Measurements from ENCODE around the gene TNFAIP2.

TNFAIP2 gene

GRCh38 chr14:103122947-103123633, at the start of gene TNFAIP2:
Gene TNFAIP2, plus strand, starts transcription at chr14:103123461. Its CDS starts 2,997 bp downstream, at chr14:103126458.
- DNase-seq (ENCODE audit: low read depth, low spot score): no peak

- no peak for DNase-seq (ENCODE audit: low read depth, low spot score)
Measured at GRCh38 chr14:103073876-103074728, 49.2 kb upstream of the TNFAIP2 start.

GRCh38 chr14:103074729-103075367, 48.4 kb upstream of the TNFAIP2 start:
- DNase-seq (ENCODE audit: low read depth, low spot score): no peak

GRCh38 chr14:103078420-103078749, 44.9 kb upstream of the TNFAIP2 start:
- peak; percentile 34 for DNase-seq (ENCODE audit: low read depth, low spot score)

- DNase-seq (ENCODE audit: low read depth, low spot score): no peak
Measured at GRCh38 chr14:103078860-103079587, 44.2 kb upstream of the TNFAIP2 start.

GRCh38 chr14:103081951-103082350, 41.3 kb upstream of the TNFAIP2 start:
- no peak for DNase-seq (ENCODE audit: low read depth, low spot score)

GRCh38 chr14:103084021-103084919, 39.0 kb upstream of the TNFAIP2 start, which contains the start of gene LBHD2:
Gene LBHD2, plus strand, starts transcription at chr14:103084210. Its CDS starts 1,803 bp downstream, at chr14:103086013.
- DNase-seq (ENCODE audit: low read depth, low spot score): no peak

- no peak for DNase-seq (ENCODE audit: low read depth, low spot score)
Measured at GRCh38 chr14:103085106-103086091, 37.9 kb upstream of the TNFAIP2 start.

GRCh38 chr14:103086771-103087342, 36.4 kb upstream of the TNFAIP2 start:
- DNase-seq (ENCODE audit: low read depth, low spot score): no peak

GRCh38 chr14:103087343-103087835, 35.9 kb upstream of the TNFAIP2 start:
- DNase-seq (ENCODE audit: low read depth, low spot score): no peak

- no peak for DNase-seq (ENCODE audit: low read depth, low spot score)
Measured at GRCh38 chr14:103088921-103089320, 34.3 kb upstream of the TNFAIP2 start.

- no peak for DNase-seq (ENCODE audit: low read depth, low spot score)
Measured at GRCh38 chr14:103089386-103090335, 33.6 kb upstream of the TNFAIP2 start.

GRCh38 chr14:103090481-103091020, 32.7 kb upstream of the TNFAIP2 start:
- DNase-seq (ENCODE audit: low read depth, low spot score): no peak

GRCh38 chr14:103091041-103091882, 32.0 kb upstream of the TNFAIP2 start:
- DNase-seq (ENCODE audit: low read depth, low spot score): peak; percentile 69

- DNase-seq (ENCODE audit: low read depth, low spot score): no peak
Measured at GRCh38 chr14:103091883-103092222, 31.4 kb upstream of the TNFAIP2 start.

GRCh38 chr14:103093856-103094405, 29.3 kb upstream of the TNFAIP2 start:
- no peak for DNase-seq (ENCODE audit: low read depth, low spot score)

All from activated naive CD8-positive, alpha-beta T cell treated with anti-CD3 and anti-CD28 coated beads, Interleukin-2, amount 50 U/mL, for 16 hours (primary cell).